Activated T-cell treated with anti-CD3 and anti-CD28 coated beads, Interleukin-2, amount 50 U/mL, for 24 hours (primary cell): ENCODE data around the gene IGSF8.
"Not testable (repeated sequence)": the region's sequence is repeated elsewhere in the genome, so short reads cannot be mapped to it uniquely, and the experiment has no call there.

ENCODE experiments used
- DNase-seq: peaks from one replicate; pipeline ENCODE4 v3.0.0-alpha.2; 2020
- H3K27ac Mint-ChIP-seq: 2 replicates; pipeline ENCODE4 v1.8.0; 2020; ENCODE audit warnings: mild to moderate bottlenecking, mixed read lengths
- H3K27me3 Mint-ChIP-seq: 2 replicates; pipeline ENCODE4 v1.8.0; 2020; ENCODE audit warnings: mixed read lengths
- H3K36me3 Mint-ChIP-seq: 2 replicates; pipeline ENCODE4 v1.8.0; 2020; ENCODE audit warnings: low read depth, mixed read lengths
- H3K4me1 Mint-ChIP-seq: 2 replicates; pipeline ENCODE4 v1.8.0; 2020; ENCODE audit warnings: low read depth, mixed read lengths
- H3K4me3 Mint-ChIP-seq: 2 replicates; pipeline ENCODE4 v1.8.0; 2020; ENCODE audit warnings: mild to moderate bottlenecking, moderate library complexity, mixed read lengths
- H3K9me3 Mint-ChIP-seq: 2 replicates; pipeline ENCODE4 v1.8.0; 2020; ENCODE audit warnings: mixed read lengths

IGSF8 gene

GRCh38 chr1:160118928-160119327, 20.5 kb upstream of the IGSF8 start:
- Mint-ChIP-seq H3K27me3 (peaks cover 22% of the 10 kb centered on the region), H3K4me1 (no peaks in the 10 kb centered on the region), H3K4me3 (no peak overlapping the region), H3K36me3 (no peaks in the 10 kb centered on the region), H3K9me3 (no peaks in the 10 kb centered on the region), H3K27ac (no peak overlapping the region)
- no peak for DNase-seq

GRCh38 chr1:160117709-160118183, 19.3 kb upstream of the IGSF8 start:
- DNase-seq, result no peak
- Mint-ChIP-seq H3K4me3 (no peak overlapping the region), H3K36me3 (no peaks in the 10 kb centered on the region), H3K27me3 (peaks cover 22% of the 10 kb centered on the region), H3K4me1 (no peaks in the 10 kb centered on the region), H3K9me3 (no peaks in the 10 kb centered on the region), H3K27ac (no peak overlapping the region)

- Mint-ChIP-seq H3K27me3 (peaks cover 22% of the 10 kb centered on the region), H3K4me3 (no peak overlapping the region), H3K4me1 (no peaks in the 10 kb centered on the region), H3K36me3 (no peaks in the 10 kb centered on the region), H3K27ac (no peak overlapping the region), H3K9me3 (no peaks in the 10 kb centered on the region)
- DNase-seq, result no peak
These were observed 18.9 kb upstream of the IGSF8 start for GRCh38 chr1:160117300-160117699.

- Mint-ChIP-seq H3K4me3 (no peak overlapping the region), H3K4me1 (no peaks in the 10 kb centered on the region), H3K27ac (no peak overlapping the region), H3K27me3 (peaks cover 22% of the 10 kb centered on the region), H3K36me3 (no peaks in the 10 kb centered on the region), H3K9me3 (no peaks in the 10 kb centered on the region)
- DNase-seq, result no peak
These were observed 18.1 kb upstream of the IGSF8 start for GRCh38 chr1:160116283-160117147.

- Mint-ChIP-seq H3K9me3 (no peaks in the 10 kb centered on the region), H3K36me3 (no peaks in the 10 kb centered on the region), H3K27ac (no peak within 1 kb of the TSS), H3K27me3 (peaks cover 22% of the 10 kb centered on the region), H3K4me3 (no peak within 1 kb of the TSS), H3K4me1 (no peaks in the 10 kb centered on the region)
- no peak for DNase-seq
These were observed 17.3 kb upstream of the IGSF8 start, which contains the start of gene ATP1A2 for GRCh38 chr1:160115545-160116282. Gene ATP1A2, plus strand, starts transcription at chr1:160115759. Its CDS starts 103 bp downstream, at chr1:160115862.

- peaks cover under 1% of the 10 kb centered on the region for H3K4me1 Mint-ChIP-seq
- peaks cover 22% of the 10 kb centered on the region for H3K27me3 Mint-ChIP-seq
- H3K9me3 Mint-ChIP-seq, result no peaks in the 10 kb centered on the region
- H3K36me3 Mint-ChIP-seq, result no peaks in the 10 kb centered on the region
- DNase-seq, result no peak
- H3K27ac Mint-ChIP-seq, result no peak overlapping the region
- no peak overlapping the region for H3K4me3 Mint-ChIP-seq
These were observed 15.7 kb upstream of the IGSF8 start for GRCh38 chr1:160114085-160114484.

GRCh38 chr1:160113407-160113806, 15.0 kb upstream of the IGSF8 start:
- Mint-ChIP-seq H3K9me3 (no peaks in the 10 kb centered on the region), H3K4me1 (peaks cover 6% of the 10 kb centered on the region), H3K4me3 (no peak overlapping the region), H3K36me3 (no peaks in the 10 kb centered on the region), H3K27ac (no peak overlapping the region), H3K27me3 (peaks cover 22% of the 10 kb centered on the region)
- no peak for DNase-seq

GRCh38 chr1:160112357-160112756, 13.9 kb upstream of the IGSF8 start:
- no peaks in the 10 kb centered on the region for H3K36me3 Mint-ChIP-seq
- H3K27me3 Mint-ChIP-seq, result peaks cover 15% of the 10 kb centered on the region
- no peak overlapping the region for H3K27ac Mint-ChIP-seq
- DNase-seq, result no peak
- no peaks in the 10 kb centered on the region for H3K9me3 Mint-ChIP-seq
- H3K4me3 Mint-ChIP-seq, result no peak overlapping the region
- peaks cover 6% of the 10 kb centered on the region for H3K4me1 Mint-ChIP-seq

- not testable (repeated sequence) for H3K27ac Mint-ChIP-seq, H3K27me3 Mint-ChIP-seq, H3K9me3 Mint-ChIP-seq, H3K4me3 Mint-ChIP-seq, DNase-seq, H3K36me3 Mint-ChIP-seq, H3K4me1 Mint-ChIP-seq
These were observed 13.0 kb upstream of the IGSF8 start for GRCh38 chr1:160111462-160111861.

GRCh38 chr1:160109686-160110085, 11.3 kb upstream of the IGSF8 start:
- no peak for DNase-seq
- H3K4me1 Mint-ChIP-seq, result peaks cover 6% of the 10 kb centered on the region
- no peaks in the 10 kb centered on the region for H3K9me3 Mint-ChIP-seq
- H3K4me3 Mint-ChIP-seq, result no peak overlapping the region
- H3K36me3 Mint-ChIP-seq, result no peaks in the 10 kb centered on the region
- no peaks in the 10 kb centered on the region for H3K27me3 Mint-ChIP-seq
- H3K27ac Mint-ChIP-seq, result no peak overlapping the region

GRCh38 chr1:160108888-160109662, 10.7 kb upstream of the IGSF8 start:
- Mint-ChIP-seq H3K4me1 (peaks cover 6% of the 10 kb centered on the region), H3K9me3 (no peaks in the 10 kb centered on the region), H3K27me3 (no peaks in the 10 kb centered on the region), H3K36me3 (no peaks in the 10 kb centered on the region), H3K27ac (peak overlapping the region; percentile 64), H3K4me3 (no peak overlapping the region)
- DNase-seq, result peak; percentile 44

GRCh38 chr1:160107512-160107911, 9.1 kb upstream of the IGSF8 start:
- H3K36me3 Mint-ChIP-seq, result no peaks in the 10 kb centered on the region
- H3K27me3 Mint-ChIP-seq, result no peaks in the 10 kb centered on the region
- no peak overlapping the region for H3K27ac Mint-ChIP-seq
- H3K4me3 Mint-ChIP-seq, result no peak overlapping the region
- no peak for DNase-seq
- peaks cover 13% of the 10 kb centered on the region for H3K4me1 Mint-ChIP-seq
- no peaks in the 10 kb centered on the region for H3K9me3 Mint-ChIP-seq

- Mint-ChIP-seq H3K27ac (no peak overlapping the region), H3K27me3 (no peaks in the 10 kb centered on the region), H3K4me3 (no peak overlapping the region), H3K9me3 (no peaks in the 10 kb centered on the region), H3K4me1 (peaks cover 33% of the 10 kb centered on the region), H3K36me3 (no peaks in the 10 kb centered on the region)
- no peak for DNase-seq
These were observed 6.7 kb upstream of the IGSF8 start for GRCh38 chr1:160105155-160105554.

- Mint-ChIP-seq H3K9me3 (no peaks in the 10 kb centered on the region), H3K4me3 (no peak overlapping the region), H3K27me3 (no peaks in the 10 kb centered on the region), H3K36me3 (no peaks in the 10 kb centered on the region), H3K4me1 (peaks cover 37% of the 10 kb centered on the region), H3K27ac (no peak overlapping the region)
- no peak for DNase-seq
These were observed 6.1 kb upstream of the IGSF8 start for GRCh38 chr1:160104486-160104885.
